PC-3 (cell line): ENCODE results near the gene GABARAPL1. TPM values are rescaled to one million over a fixed set of nuclear protein-coding genes. Genes with fewer than 3 reads are reported as not detected.
"Not testable (repeated sequence)": the region's sequence is repeated elsewhere in the genome, so short reads cannot be mapped to it uniquely, and the experiment has no call there.

ENCODE experiments used
- ATAC-seq: fragments of 200-7000 bp; cut with Tn5 transposase; 2 replicates; pipeline ENCODE4 v1.9.1; 2020; ENCODE audit warnings: mild to moderate bottlenecking, moderate library complexity
- BruUV-seq: library from RNA; stranded (reverse); fragments of 400-500 nt; replicated peaks from 2 replicates; lab custom pipeline; 2021; lab: Mats Ljungman, UMichigan
- CTCF ChIA-PET: fragments of 300-600 bp; sonication (Branson Sonifier 250); formaldehyde crosslinking; loops from one replicate; lab custom pipeline; 2022; ENCODE audit warnings: antibody characterized with exemption; lab: Charles Lee
- POLR2A ChIA-PET: fragments of 300-600 bp; sonication (Branson Sonifier 250); formaldehyde crosslinking; loops from one replicate; lab custom pipeline; 2022; ENCODE audit warnings: antibody characterized with exemption; ENCODE audit not compliant: unreplicated experiment; lab: Charles Lee
- DNase-seq: peaks from one replicate; pipeline ENCODE4 v3.0.0-alpha.2; 2015
- H2AFZ ChIP-seq: fragments of 300-600 bp; sonication (generic); 2 replicates; pipeline ENCODE4 v1.6.0; 2016; ENCODE audit warnings: antibody characterized with exemption, low read length
- H3F3A ChIP-seq: fragments of 300-600 bp; sonication (generic); one replicate; pipeline ENCODE4 v1.6.0; 2017; ENCODE audit warnings: antibody characterized with exemption, low read length, control low read depth, mild to moderate bottlenecking; ENCODE audit not compliant: unreplicated experiment
- H3K27ac ChIP-seq: fragments of 300-600 bp; sonication (generic); 2 replicates; pipeline ENCODE4 v1.5.1; 2016; ENCODE audit warnings: mild to moderate bottlenecking, low read length
- H3K27me3 ChIP-seq: fragments of 300-600 bp; sonication (generic); 2 replicates; pipeline ENCODE4 v1.6.1; 2016; ENCODE audit warnings: low read length, mixed read lengths
- H3K36me3 ChIP-seq: fragments of 300-600 bp; sonication (generic); 2 replicates; pipeline ENCODE4 v1.6.1; 2016; ENCODE audit warnings: low read depth, mixed run types, low read length, mixed read lengths
- H3K4me1 ChIP-seq: fragments of 300-600 bp; sonication (generic); 2 replicates; pipeline ENCODE4 v1.5.1; 2016; ENCODE audit warnings: low read length; ENCODE audit not compliant: insufficient read depth
- H3K4me2 ChIP-seq: fragments of 300-600 bp; sonication (generic); 2 replicates; pipeline ENCODE4 v1.6.0; 2016; ENCODE audit warnings: low read length
- H3K4me3 ChIP-seq: fragments of 300-600 bp; sonication (generic); 2 replicates; pipeline ENCODE4 v1.5.1; 2016; ENCODE audit warnings: mild to moderate bottlenecking, low read length, mixed read lengths
- H3K79me2 ChIP-seq: fragments of 300-600 bp; sonication (generic); 2 replicates; pipeline ENCODE4 v1.6.1; 2017; ENCODE audit warnings: low read length, mixed read lengths
- H3K9ac ChIP-seq: fragments of 300-600 bp; sonication (generic); 2 replicates; pipeline ENCODE4 v1.6.0; 2016; ENCODE audit warnings: mild to moderate bottlenecking, low read length
- H3K9me2 ChIP-seq: fragments of 300-600 bp; sonication (generic); replicated peaks from 2 replicates; pipeline ENCODE4 v1.6.1; 2016; ENCODE audit warnings: mixed run types, low read length, mixed read lengths
- H3K9me3 ChIP-seq: fragments of 300-600 bp; sonication (generic); 2 replicates; pipeline ENCODE4 v1.6.1; 2016; ENCODE audit warnings: low read length, mixed read lengths
- H4K20me1 ChIP-seq: fragments of 300-600 bp; sonication (generic); 2 replicates; pipeline ENCODE4 v1.6.1; 2016; ENCODE audit warnings: low read length, mixed read lengths
- CTCF ChIP-seq: fragments of 300-600 bp; sonication (generic); conservative IDR thresholded peaks from 2 replicates; pipeline ENCODE4 v1.5.1; 2017; ENCODE audit warnings: antibody characterized with exemption, low read depth, mild to moderate bottlenecking, low read length
- EZH2 ChIP-seq: fragments of 300-600 bp; sonication (generic); IDR thresholded peaks from one replicate; pipeline ENCODE4 v1.6.1; 2017; ENCODE audit warnings: antibody characterized with exemption, mild to moderate bottlenecking, low read length; ENCODE audit not compliant: unreplicated experiment
- EZH2phosphoT487 ChIP-seq: fragments of 300-600 bp; sonication (generic); IDR thresholded peaks from 2 replicates; pipeline ENCODE4 v1.6.1; 2018; ENCODE audit warnings: mild to moderate bottlenecking, antibody characterized with exemption, low read length, borderline replicate concordance
- intact Hi-C: fragments of 100-400 bp; cut with micrococcal nuclease; formaldehyde crosslinking; loops from 2 replicates; pipeline ENCODE4 v1.9.0; 2023
- total RNA-seq: library from RNA; depleted of rRNA; stranded (reverse); fragments of >200 nt; gene quantifications from 2 replicates; pipeline ENCODE4 v1.2.3, GENCODE V29; 2014

GABARAPL1 gene
- total RNA-seq, 1 experiment from 2014 or later: 14.9 TPM

DNA sequence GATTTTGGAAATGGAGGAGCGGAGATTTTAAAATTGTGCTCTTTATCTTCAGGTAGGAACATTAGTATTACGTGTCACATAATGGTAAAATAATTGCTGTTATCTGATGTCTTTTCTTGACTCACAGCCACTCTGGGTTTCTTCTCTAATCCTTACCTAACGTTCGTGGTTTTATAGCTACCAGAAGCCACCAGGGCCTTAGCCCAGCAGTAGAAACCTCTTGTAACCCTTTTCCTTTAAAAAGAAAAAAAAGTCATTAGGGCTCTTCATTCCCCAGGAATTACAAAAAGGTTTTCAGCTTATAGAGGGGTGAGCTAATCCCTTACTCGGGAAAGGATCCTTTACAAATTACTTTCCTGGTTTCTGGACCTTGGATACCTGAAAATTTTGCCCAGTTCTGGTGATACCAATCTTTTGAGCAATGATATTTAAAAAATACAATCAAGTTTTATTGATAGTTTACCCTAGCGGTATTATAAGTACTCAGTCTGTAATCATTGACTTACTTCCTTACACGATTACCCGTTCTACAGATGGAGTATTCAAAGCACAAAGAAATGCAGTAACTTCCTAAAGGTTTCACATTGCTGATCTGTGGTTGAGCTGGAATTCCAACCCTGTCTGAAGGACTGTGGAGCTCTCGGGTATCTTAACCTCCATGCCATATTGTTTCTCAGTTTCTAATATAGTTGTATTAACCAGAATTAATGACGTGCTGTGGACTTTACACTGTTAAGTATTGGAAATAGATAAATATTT lies 1.6 kb downstream of the GABARAPL1 start:
- intact Hi-C loops: no loop called here
- Histone ChIP-seq H3K9me3 (no peaks in the 10 kb centered on the region), H3K27me3 (no peaks in the 10 kb centered on the region), H3K4me1 (peaks cover 10% of the 10 kb centered on the region; the same call in 1 of the 2 replicates), H3K9ac (peak overlapping the region; percentile 65), H3F3A (no peaks in the 10 kb centered on the region), H4K20me1 (no peaks in the 10 kb centered on the region), H3K9me2 (no peaks in the 10 kb centered on the region), H2AFZ (peak overlapping the region; percentile 91), H3K4me2 (peak overlapping the region; percentile 92), H3K27ac (peak overlapping the region; percentile 84), H3K4me3 (peak overlapping the region; percentile 92), H3K36me3 (no peaks in the 10 kb centered on the region), H3K79me2 (peaks cover 16% of the 10 kb centered on the region; the same call in 1 of the 2 replicates)
- ATAC-seq (no peak), DNase-seq (peak; percentile 42)
- ChIA-PET CTCF (interaction anchor here (0.6 kb wide), 1 partner anchor 28 kb away, joined by 3 read pairs; no protein-coding TSS in a partner anchor), POLR2A (no interaction called here)
- no peak for TF ChIP-seq CTCF
- TF ChIP-seq EZH2: no peak
- no peak for TF ChIP-seq EZH2phosphoT487
- no TSS peak for BruUV-seq

GRCh38 chr12:10214895-10215267 lies 2.2 kb downstream of the GABARAPL1 start:
- H3K36me3 ChIP-seq: no peaks in the 10 kb centered on the region
- no peaks in the 10 kb centered on the region for H3K9me2 ChIP-seq
- ATAC-seq: no peak
- no peaks in the 10 kb centered on the region for H3F3A ChIP-seq
- H3K9ac ChIP-seq: no peak overlapping the region
- no peaks in the 10 kb centered on the region for H4K20me1 ChIP-seq
- H3K4me2 ChIP-seq: peak overlapping the region; percentile 92
- no peaks in the 10 kb centered on the region for H3K9me3 ChIP-seq
- no peak overlapping the region for H2AFZ ChIP-seq
- ChIA-PET CTCF (no interaction called here), POLR2A (no interaction called here)
- H3K27me3 ChIP-seq: no peaks in the 10 kb centered on the region
- BruUV-seq: no TSS peak
- H3K79me2 ChIP-seq: peaks cover 16% of the 10 kb centered on the region; the same call in 1 of the 2 replicates
- no peak for TF ChIP-seq CTCF
- TF ChIP-seq EZH2: no peak
- TF ChIP-seq EZH2phosphoT487: no peak
- H3K27ac ChIP-seq: no peak overlapping the region
- intact Hi-C loops: no loop called here
- peaks cover 10% of the 10 kb centered on the region; the same call in 1 of the 2 replicates for H3K4me1 ChIP-seq
- H3K4me3 ChIP-seq: peak overlapping the region; percentile 92
- no peak for DNase-seq

GRCh38 chr12:10215436-10215835 lies 2.8 kb downstream of the GABARAPL1 start:
- H3K9me3 ChIP-seq: no peaks in the 10 kb centered on the region
- no peaks in the 10 kb centered on the region for H3K27me3 ChIP-seq
- no peak overlapping the region for H3K9ac ChIP-seq
- H3K4me1 ChIP-seq: peaks cover 10% of the 10 kb centered on the region; the same call in 1 of the 2 replicates
- no peak overlapping the region for H2AFZ ChIP-seq
- H3K27ac ChIP-seq: no peak overlapping the region
- ChIA-PET POLR2A (no interaction called here), CTCF (no interaction called here)
- H3K4me3 ChIP-seq: no peak overlapping the region
- no peaks in the 10 kb centered on the region for H4K20me1 ChIP-seq
- H3K79me2 ChIP-seq: peaks cover 16% of the 10 kb centered on the region; the same call in 1 of the 2 replicates
- ATAC-seq (no peak), DNase-seq (no peak)
- BruUV-seq: no TSS peak
- H3K4me2 ChIP-seq: peak overlapping the region; percentile 92
- intact Hi-C loops: no loop called here
- TF ChIP-seq CTCF (no peak), EZH2 (no peak), EZH2phosphoT487 (no peak)
- no peaks in the 10 kb centered on the region for H3F3A ChIP-seq
- no peaks in the 10 kb centered on the region for H3K9me2 ChIP-seq
- H3K36me3 ChIP-seq: no peaks in the 10 kb centered on the region

DNA sequence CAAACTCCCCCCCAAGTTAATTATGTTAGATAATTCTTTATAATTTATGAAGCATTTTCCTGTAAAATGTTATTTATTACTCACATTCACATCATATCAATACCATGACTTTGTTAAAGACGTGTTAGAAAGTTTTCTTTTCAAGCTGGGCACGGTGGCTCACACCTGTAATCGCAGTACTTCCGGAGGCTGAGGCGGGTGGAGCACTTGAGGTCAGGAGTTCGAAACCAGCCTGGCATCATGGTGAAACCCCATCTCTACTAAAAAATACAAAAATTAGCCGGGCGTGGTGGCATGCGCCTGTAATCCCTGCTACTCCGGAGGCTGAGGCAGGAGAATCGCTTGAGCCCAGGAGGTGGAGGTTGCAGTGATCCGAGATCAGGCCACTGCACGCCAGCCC lies 3.3 kb downstream of the GABARAPL1 start:
- H3K4me1 ChIP-seq, ATAC-seq, H3K9ac ChIP-seq, H3K4me3 ChIP-seq, H3K9me3 ChIP-seq, POLR2A ChIA-PET, intact Hi-C loops, H3K9me2 ChIP-seq, H4K20me1 ChIP-seq, BruUV-seq, DNase-seq, H3K36me3 ChIP-seq, CTCF ChIA-PET, H3K4me2 ChIP-seq, H3K27me3 ChIP-seq, H2AFZ ChIP-seq, H3F3A ChIP-seq, H3K27ac ChIP-seq: not testable (repeated sequence)
- H3K79me2 ChIP-seq: peaks cover 16% of the 10 kb centered on the region; the same call in 1 of the 2 replicates
